Prostate gland (tissue), 2 donors: Measurements from ENCODE around the gene NUAK2.

ENCODE experiments used
- POLR2A ChIP-seq: fragments of 450-650 bp; IDR thresholded peaks from one replicate; pipeline ENCODE4 v1.6.1; 2016; ENCODE audit warnings: antibody characterized with exemption, mild to moderate bottlenecking
- POLR2AphosphoS5 ChIP-seq: sonication (generic); formaldehyde crosslinking; IDR thresholded peaks from one replicate; pipeline ENCODE4 v1.6.1; 2017; ENCODE audit warnings: antibody characterized with exemption
- TF ChIP-seq, protein P1 (sequence below), 4 experiments: fragments of 200-600 bp in 2 of 4; fragments of 450-650 bp in 2 of 4; sonication (generic) in 2 of 4; IDR thresholded peaks; 1 replicate in 3 of 4; 2 replicates in 1 of 4; pipeline ENCODE4 v1.5.1; 2016 to 2019; ENCODE audit warnings: antibody characterized with exemption in 4 of 4, mild to moderate bottlenecking in 2 of 4, moderate library complexity in 2 of 4

DNA sequence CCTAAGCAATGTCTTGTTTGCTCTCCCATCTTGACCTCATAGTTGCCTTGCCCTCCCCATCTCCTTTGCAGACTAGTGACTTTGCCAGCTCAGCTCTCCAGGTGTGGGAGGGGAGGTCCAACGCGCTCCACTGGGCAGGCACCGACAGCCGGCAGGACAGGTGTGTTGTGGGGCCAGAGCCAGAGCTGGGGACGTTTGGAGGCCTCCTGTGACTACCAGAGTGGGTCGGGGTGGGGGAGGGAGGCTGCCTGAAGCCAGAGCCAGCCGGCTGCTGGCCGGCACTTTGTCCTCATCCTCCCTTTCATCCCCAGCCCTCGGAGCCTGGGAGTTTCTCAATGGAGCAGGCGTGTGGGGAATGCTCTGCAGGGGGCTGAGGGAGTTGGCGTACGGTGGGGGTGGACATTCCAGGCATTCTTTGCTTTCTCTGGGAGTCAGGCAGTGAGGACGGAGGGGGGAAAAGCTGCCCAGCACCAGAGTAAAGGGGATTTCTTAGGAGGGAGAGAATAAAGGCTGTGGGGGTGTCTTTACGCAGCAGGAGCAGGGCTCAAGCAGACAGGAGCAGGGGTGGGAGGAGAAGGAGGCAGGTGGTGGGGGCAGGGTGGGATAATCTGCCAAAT, 20.2 kb downstream of the NUAK2 start:
- TF ChIP-seq POLR2A (no peak), POLR2AphosphoS5 (peak; percentile 41)
- TF ChIP-seq, protein P1, sequence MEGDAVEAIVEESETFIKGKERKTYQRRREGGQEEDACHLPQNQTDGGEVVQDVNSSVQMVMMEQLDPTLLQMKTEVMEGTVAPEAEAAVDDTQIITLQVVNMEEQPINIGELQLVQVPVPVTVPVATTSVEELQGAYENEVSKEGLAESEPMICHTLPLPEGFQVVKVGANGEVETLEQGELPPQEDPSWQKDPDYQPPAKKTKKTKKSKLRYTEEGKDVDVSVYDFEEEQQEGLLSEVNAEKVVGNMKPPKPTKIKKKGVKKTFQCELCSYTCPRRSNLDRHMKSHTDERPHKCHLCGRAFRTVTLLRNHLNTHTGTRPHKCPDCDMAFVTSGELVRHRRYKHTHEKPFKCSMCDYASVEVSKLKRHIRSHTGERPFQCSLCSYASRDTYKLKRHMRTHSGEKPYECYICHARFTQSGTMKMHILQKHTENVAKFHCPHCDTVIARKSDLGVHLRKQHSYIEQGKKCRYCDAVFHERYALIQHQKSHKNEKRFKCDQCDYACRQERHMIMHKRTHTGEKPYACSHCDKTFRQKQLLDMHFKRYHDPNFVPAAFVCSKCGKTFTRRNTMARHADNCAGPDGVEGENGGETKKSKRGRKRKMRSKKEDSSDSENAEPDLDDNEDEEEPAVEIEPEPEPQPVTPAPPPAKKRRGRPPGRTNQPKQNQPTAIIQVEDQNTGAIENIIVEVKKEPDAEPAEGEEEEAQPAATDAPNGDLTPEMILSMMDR (IDR thresholded peaks at IDR 0.05): no peak
